ENCODE measurements around the gene DCDC1.
A peak's percentile ranks its signal among the peaks of the same experiment; 100 is the strongest.

The DCDC1 gene

GRCh38 chr11:30914143-30914762 is 455.3 kb downstream of the DCDC1 start:
- TF ChIP-seq CTCF (IDR thresholded peaks at IDR 0.05) = peak; percentile 45
- no peak for DNase-seq (ENCODE audit: low spot score)
- H3K27ac ChIP-seq = no peak overlapping the region
- no peak overlapping the region for H3K4me3 ChIP-seq

GRCh38 chr11:30911247-30911646 is 458.3 kb downstream of the DCDC1 start:
- no peak overlapping the region for H3K27ac ChIP-seq
- TF ChIP-seq CTCF (IDR thresholded peaks at IDR 0.05) = no peak
- no peak overlapping the region for H3K4me3 ChIP-seq
- no peak for DNase-seq (ENCODE audit: low spot score)

DNA sequence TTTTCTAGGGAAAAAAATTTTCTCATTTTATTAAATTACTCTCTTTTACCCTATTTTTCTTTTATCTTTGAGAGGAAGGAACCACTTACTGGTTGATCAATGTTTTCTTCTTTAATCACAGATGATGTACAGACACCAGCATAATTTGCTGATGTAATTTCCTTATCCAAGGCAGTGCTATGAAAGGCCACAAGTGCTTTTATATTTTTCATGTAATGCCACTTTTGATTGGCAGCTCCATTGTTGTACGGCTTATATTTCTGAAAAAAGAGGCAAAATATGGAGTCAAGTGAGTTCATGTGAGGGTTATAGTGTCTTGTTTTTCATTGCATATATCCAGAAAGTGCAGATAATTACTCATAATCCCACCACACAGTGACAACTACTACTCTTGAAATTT is 460.7 kb downstream of the DCDC1 start:
- Histone ChIP-seq H3K27ac (no peak overlapping the region), H3K4me3 (no peak overlapping the region)
- TF ChIP-seq CTCF (IDR thresholded peaks at IDR 0.05) = no peak
- DNase-seq (ENCODE audit: low spot score) = no peak

DNA sequence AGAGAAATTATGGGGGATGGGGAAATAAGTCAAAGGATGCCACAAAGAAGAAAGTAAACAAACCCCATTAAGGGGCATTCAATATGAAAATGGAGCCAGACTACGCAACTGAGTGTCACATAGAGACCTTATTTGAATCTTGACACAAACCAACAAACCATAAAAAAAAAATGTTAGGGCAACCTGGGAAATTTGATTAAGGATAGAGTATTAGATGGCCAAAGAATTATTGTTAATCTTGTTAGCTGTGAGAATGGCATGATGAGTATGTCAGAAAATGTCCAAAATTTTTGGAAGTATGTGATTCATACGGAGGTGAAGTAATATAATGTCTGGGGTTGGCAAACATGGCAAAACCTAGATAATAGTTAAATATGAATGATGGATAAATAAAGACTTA is 461.3 kb downstream of the DCDC1 start:
- no peak for DNase-seq (ENCODE audit: low spot score)
- no peak overlapping the region for H3K4me3 ChIP-seq
- no peak overlapping the region for H3K27ac ChIP-seq
- no peak for TF ChIP-seq CTCF (IDR thresholded peaks at IDR 0.05)

GRCh38 chr11:30902929-30903328 is 466.6 kb downstream of the DCDC1 start:
- TF ChIP-seq CTCF (IDR thresholded peaks at IDR 0.05) = no peak
- DNase-seq (ENCODE audit: low spot score) = no peak
- Histone ChIP-seq H3K27ac (no peak overlapping the region), H3K4me3 (no peak overlapping the region)

GRCh38 chr11:30895046-30895445 is 474.5 kb downstream of the DCDC1 start:
- no peak for DNase-seq (ENCODE audit: low spot score)
- Histone ChIP-seq H3K27ac (no peak overlapping the region), H3K4me3 (no peak overlapping the region)
- no peak for TF ChIP-seq CTCF (IDR thresholded peaks at IDR 0.05)

GRCh38 chr11:30893318-30893717 is 476.2 kb downstream of the DCDC1 start:
- Histone ChIP-seq H3K27ac (no peak overlapping the region), H3K4me3 (no peak overlapping the region)
- TF ChIP-seq CTCF (IDR thresholded peaks at IDR 0.05) = no peak
- no peak for DNase-seq (ENCODE audit: low spot score)

All from coronary artery (tissue), 2 donors.